Stomach (tissue), 9 donors: ENCODE data around the gene STRBP. TPM values are rescaled to one million over a fixed set of nuclear protein-coding genes. Genes with fewer than 3 reads are reported as not detected.
A peak's percentile ranks its signal among the peaks of the same experiment; 100 is the strongest.

Experiments used
- DNase-seq, 2 donors: peaks; one replicate each; pipeline versions ENCODE4 v3.0.0 to v3.0.0-alpha.2; 2013 to 2019
- H3K27ac ChIP-seq, 5 donors: fragments of 200-600 bp in 4 of 5; sonication (generic) in 4 of 5; one replicate each; pipeline ENCODE4 v1.5.1; 2013 to 2019; ENCODE audit warnings: mild to moderate bottlenecking in 1 of 5, moderate library complexity in 1 of 5
- H3K27me3 ChIP-seq, 3 donors: fragments of 200-600 bp; sonication (generic); one replicate each; pipeline ENCODE4 v1.5.1; 2017 to 2019; ENCODE audit warnings: mixed run types in 1 of 3
- H3K36me3 ChIP-seq, 4 donors: fragments of 200-600 bp; sonication (generic); 1 replicate in 3 of 4; 2 replicates in 1 of 4; pipeline ENCODE4 v1.5.1; 2016 to 2019
- H3K4me1 ChIP-seq, 4 donors: fragments of 200-600 bp; sonication (generic); one replicate each; pipeline ENCODE4 v1.5.1; 2016 to 2019
- H3K4me3 ChIP-seq, 4 donors: fragments of 200-600 bp; sonication (generic) in 3 of 4; one replicate each; pipeline ENCODE4 v1.5.1; 2016 to 2019; ENCODE audit warnings: mild to moderate bottlenecking in 1 of 4
- H3K9me3 ChIP-seq, 4 donors: fragments of 200-600 bp; sonication (generic); one replicate each; pipeline ENCODE4 v1.5.1; 2016 to 2019
- CTCF ChIP-seq, 7 experiments: fragments of 450-650 bp in 4 of 7; fragments of 200-600 bp in 3 of 7; sonication (generic) in 3 of 7; IDR thresholded peaks; one replicate each; pipeline ENCODE4 v1.5.1; 2016 to 2019; ENCODE audit warnings: antibody characterized with exemption in 7 of 7, control low read depth in 2 of 7, mild to moderate bottlenecking in 1 of 7
- EP300 ChIP-seq: sonication (generic); formaldehyde crosslinking; IDR thresholded peaks from one replicate; pipeline ENCODE4 v1.6.1; 2017; ENCODE audit warnings: antibody characterized with exemption
- POLR2A ChIP-seq, 4 donors: fragments of 450-650 bp; IDR thresholded peaks; one replicate each; pipeline ENCODE4 v1.6.1; 2016; ENCODE audit warnings: antibody characterized with exemption in 4 of 4, control low read depth in 2 of 4, mild to moderate bottlenecking in 1 of 4, moderate library complexity in 1 of 4
- POLR2AphosphoS5 ChIP-seq, 3 donors: sonication (generic); formaldehyde crosslinking; IDR thresholded peaks; one replicate each; pipeline ENCODE4 v1.6.1; 2016; ENCODE audit warnings: antibody characterized with exemption in 3 of 3
- WGBS, 5 donors: extraction: QIAGEN DNeasy Blood & Tissue Kit in 3 of 5; methylation state at CpG; one replicate each; pipeline versions ENCODE4 v1.1.5 to v1.1.7; 2013 to 2018; 5-methylcytosine and 5-hydroxymethylcytosine counted together
- intact Hi-C: fragments of 100-400 bp; cut with DNase I; formaldehyde crosslinking; loops from one replicate; pipeline ENCODE4 v1.15.1; 2023; ENCODE audit warnings: low total_unique reads
- polyA plus RNA-seq, 3 donors: library from polyadenylated mRNA; stranded (reverse); fragments of 200-250 nt; gene quantifications; one replicate each; pipeline ENCODE4 v1.2.3, GENCODE V29; 2013
- total RNA-seq, 5 donors: library from RNA; depleted of rRNA; stranded (reverse); fragments of >200 nt; gene quantifications; one replicate each; pipeline versions ENCODE4 v1.1.0 to v1.2.3, GENCODE V29; 2014 to 2016
- donor health status: healthy with polysubstance abuse.
- donor health status: Bipolar disorder and iron deficiency.
- donor health status: healthy.

Gene STRBP
- total and polyA plus RNA-seq, 8 donors, result 5.5 to 21.0 (median 10.2) TPM

DNA sequence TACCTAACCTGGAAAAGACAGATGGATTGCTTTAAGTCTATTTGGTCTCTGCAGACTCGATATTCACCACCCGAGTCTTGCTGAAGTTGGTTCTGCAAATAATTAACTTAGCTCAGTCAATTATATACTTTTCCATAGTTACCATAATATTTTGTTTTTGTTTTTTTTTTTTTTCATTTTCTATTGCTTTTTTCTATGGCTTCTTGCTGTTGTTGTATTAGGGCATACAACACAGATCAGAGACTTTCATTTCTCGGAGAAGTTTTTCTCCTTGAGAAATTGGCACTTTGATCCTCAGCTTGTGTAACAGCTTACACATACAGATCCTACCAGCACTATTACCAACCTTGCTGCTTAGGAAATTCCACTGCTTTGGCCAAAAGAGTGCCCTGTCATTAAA lies 146.9 kb downstream of the STRBP start:
- H3K27ac ChIP-seq, result no peak overlapping the region
- 60 to 78% (median 70%) methylated on average over 3 of the region's 3 CpGs for WGBS, 5 donors
- H3K27me3 ChIP-seq, result no peaks in the 10 kb centered on the region
- H3K4me3 ChIP-seq, result no peak overlapping the region
- intact Hi-C loops, result no loop called here
- peaks cover 0 to 9% (median 8%) of the 10 kb centered on the region in 4 donors for H3K36me3 ChIP-seq
- DNase-seq, result no peak
- H3K9me3 ChIP-seq, result no peaks in the 10 kb centered on the region
- TF ChIP-seq CTCF (IDR thresholded peaks at IDR 0.05) (no peak), POLR2AphosphoS5 (IDR thresholded peaks at IDR 0.05) (no peak), POLR2A (IDR thresholded peaks at IDR 0.05) (no peak), EP300 (no peak)
- peaks cover 0 to 7% (median 0%) of the 10 kb centered on the region in 4 donors for H3K4me1 ChIP-seq

- intact Hi-C loops, result no loop called here
- Histone ChIP-seq H3K4me1 (peaks cover 0 to 7% (median 0%) of the 10 kb centered on the region in 4 donors), H3K36me3 (peaks cover 0 to 9% (median 4%) of the 10 kb centered on the region in 4 donors), H3K4me3 (no peak overlapping the region), H3K27ac (peak overlapping the region in 1 of 5 donors; percentile 27), H3K9me3 (no peaks in the 10 kb centered on the region), H3K27me3 (no peaks in the 10 kb centered on the region)
- TF ChIP-seq POLR2A (IDR thresholded peaks at IDR 0.05), result no peak
- no peak for TF ChIP-seq EP300
- TF ChIP-seq CTCF (IDR thresholded peaks at IDR 0.05), result no peak
- WGBS, 5 donors, result 87 to 97% (median 94%) methylated on average over 1 of the region's 1 CpG
- no peak for DNase-seq
These were observed 147.4 kb downstream of the STRBP start for GRCh38 chr9:123120953-123121352.

GRCh38 chr9:123120131-123120530 lies 148.3 kb downstream of the STRBP start:
- intact Hi-C loops, result no loop called here
- 81 to 94% (median 89%) methylated on average over 5 of the region's 5 CpGs for WGBS, 5 donors
- peaks cover 0 to 7% (median 0%) of the 10 kb centered on the region in 4 donors for H3K4me1 ChIP-seq
- peak overlapping the region in 1 of 5 donors; percentile 36 for H3K27ac ChIP-seq
- H3K36me3 ChIP-seq, result peaks cover 0 to 9% (median 8%) of the 10 kb centered on the region in 4 donors
- peak in 1 of 2 donors; percentile 40 for DNase-seq
- H3K4me3 ChIP-seq, result no peak overlapping the region
- TF ChIP-seq EP300, result no peak
- no peak for TF ChIP-seq POLR2A (IDR thresholded peaks at IDR 0.05)
- TF ChIP-seq CTCF (IDR thresholded peaks at IDR 0.05), result no peak
- no peak for TF ChIP-seq POLR2AphosphoS5 (IDR thresholded peaks at IDR 0.05)
- H3K9me3 ChIP-seq, result no peaks in the 10 kb centered on the region
- H3K27me3 ChIP-seq, result no peaks in the 10 kb centered on the region

DNA sequence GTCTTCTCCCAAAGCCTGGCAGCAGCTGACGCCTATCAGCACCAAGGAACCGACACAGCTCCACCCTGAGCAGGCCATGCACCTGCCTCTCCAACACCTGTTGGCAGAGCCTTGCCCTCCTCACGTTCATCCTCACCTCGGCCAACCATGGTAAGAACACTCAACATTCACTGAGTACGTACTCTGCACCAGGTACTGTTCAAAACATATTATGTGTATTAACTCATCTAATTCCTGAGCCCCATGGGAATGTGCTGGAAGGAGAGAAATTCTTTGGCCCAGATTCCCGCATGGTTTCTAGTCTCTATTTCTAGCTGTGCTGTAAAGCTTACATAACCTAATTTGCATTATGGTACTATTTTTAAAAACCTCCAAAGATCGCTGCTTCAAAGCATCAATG lies 148.8 kb downstream of the STRBP start:
- no peak overlapping the region for H3K27ac ChIP-seq
- H3K27me3 ChIP-seq, result no peaks in the 10 kb centered on the region
- no peaks in the 10 kb centered on the region for H3K9me3 ChIP-seq
- H3K4me1 ChIP-seq, result peaks cover 0 to 7% (median 0%) of the 10 kb centered on the region in 4 donors
- 74 to 90% (median 84%) methylated on average over 7 of the region's 7 CpGs for WGBS, 5 donors
- H3K4me3 ChIP-seq, result no peak overlapping the region
- intact Hi-C loops, result no loop called here
- no peak for DNase-seq
- TF ChIP-seq POLR2A (IDR thresholded peaks at IDR 0.05), result no peak
- H3K36me3 ChIP-seq, result peaks cover 0 to 10% (median 9%) of the 10 kb centered on the region in 4 donors

DNA sequence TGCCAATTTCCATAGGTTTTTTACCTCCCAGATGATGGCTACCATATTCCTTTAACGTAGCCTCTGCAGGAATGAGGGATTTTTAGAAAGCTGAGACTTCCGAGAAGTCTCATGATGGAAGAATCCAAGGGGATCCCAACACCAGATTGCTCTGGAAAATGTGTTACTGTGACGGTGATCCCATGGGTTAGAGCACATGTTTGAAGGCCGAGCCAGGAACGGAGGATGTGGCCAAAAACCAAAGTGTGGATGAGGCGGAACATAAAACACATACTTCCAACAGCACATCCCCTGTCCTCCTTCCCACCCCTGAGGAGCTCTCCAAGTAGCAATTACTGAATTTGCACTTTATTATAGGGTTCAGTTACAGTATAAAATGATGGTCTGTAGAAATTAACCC lies 152.3 kb downstream of the STRBP start:
- no peak overlapping the region for H3K27ac ChIP-seq
- 79 to 98% (median 86%) methylated on average over 6 of the region's 6 CpGs for WGBS, 5 donors
- intact Hi-C loops, result no loop called here
- H3K27me3 ChIP-seq, result no peaks in the 10 kb centered on the region
- H3K36me3 ChIP-seq, result peaks cover 0 to 18% (median 10%) of the 10 kb centered on the region in 4 donors
- peaks cover 8 to 14% (median 14%) of the 10 kb centered on the region in 4 donors for H3K4me1 ChIP-seq
- TF ChIP-seq POLR2AphosphoS5 (IDR thresholded peaks at IDR 0.05) (no peak), CTCF (IDR thresholded peaks at IDR 0.05) (no peak), EP300 (no peak), POLR2A (IDR thresholded peaks at IDR 0.05) (no peak)
- DNase-seq, result no peak
- H3K4me3 ChIP-seq, result no peak overlapping the region
- no peaks in the 10 kb centered on the region for H3K9me3 ChIP-seq
